GM12872 (cell line): ENCODE data around the gene PNKP.

Source experiments
- TF ChIP-seq, protein P1 (sequence below): IDR thresholded peaks from 3 replicates; pipeline ENCODE4 v1.5.1; 2011; ENCODE audit warnings: low read depth, mild to moderate bottlenecking, low read length, moderate library complexity; ENCODE audit not compliant: insufficient read depth

PNKP gene

DNA sequence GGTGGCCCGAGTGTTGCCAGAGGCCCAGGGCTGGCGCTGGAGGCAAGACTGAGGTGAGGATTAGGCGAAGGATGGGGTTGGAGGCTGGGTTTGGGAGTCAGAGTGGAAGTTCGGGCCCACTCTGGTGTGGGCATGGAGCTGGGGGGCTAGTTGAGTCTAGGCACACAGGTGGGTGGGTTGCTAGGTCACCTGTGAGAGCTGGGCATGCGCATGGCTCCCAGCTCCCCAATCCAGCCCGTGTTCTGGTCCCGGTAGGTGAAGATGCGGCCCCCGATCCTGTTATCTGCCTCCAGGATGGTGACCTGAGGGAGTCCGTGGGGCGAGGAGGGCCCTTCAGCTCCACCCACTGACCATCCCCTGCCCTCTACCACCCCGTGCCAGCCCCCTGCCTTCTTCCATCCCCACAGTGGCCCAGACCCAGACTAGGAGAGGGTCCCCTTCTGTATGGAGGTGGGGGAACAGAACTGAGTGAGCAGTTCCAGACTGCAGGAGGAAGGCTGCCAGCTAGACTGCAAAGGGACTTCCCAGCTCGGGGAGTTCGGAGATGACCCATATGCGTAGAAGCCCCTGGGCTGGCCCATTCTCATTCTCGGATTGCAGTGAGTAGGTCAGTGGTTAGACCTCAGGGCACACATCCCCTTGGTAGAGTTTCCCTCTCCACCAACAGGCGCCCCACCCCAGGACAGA lies 27.6 kb upstream of the PNKP start:
- TF ChIP-seq, protein P1, sequence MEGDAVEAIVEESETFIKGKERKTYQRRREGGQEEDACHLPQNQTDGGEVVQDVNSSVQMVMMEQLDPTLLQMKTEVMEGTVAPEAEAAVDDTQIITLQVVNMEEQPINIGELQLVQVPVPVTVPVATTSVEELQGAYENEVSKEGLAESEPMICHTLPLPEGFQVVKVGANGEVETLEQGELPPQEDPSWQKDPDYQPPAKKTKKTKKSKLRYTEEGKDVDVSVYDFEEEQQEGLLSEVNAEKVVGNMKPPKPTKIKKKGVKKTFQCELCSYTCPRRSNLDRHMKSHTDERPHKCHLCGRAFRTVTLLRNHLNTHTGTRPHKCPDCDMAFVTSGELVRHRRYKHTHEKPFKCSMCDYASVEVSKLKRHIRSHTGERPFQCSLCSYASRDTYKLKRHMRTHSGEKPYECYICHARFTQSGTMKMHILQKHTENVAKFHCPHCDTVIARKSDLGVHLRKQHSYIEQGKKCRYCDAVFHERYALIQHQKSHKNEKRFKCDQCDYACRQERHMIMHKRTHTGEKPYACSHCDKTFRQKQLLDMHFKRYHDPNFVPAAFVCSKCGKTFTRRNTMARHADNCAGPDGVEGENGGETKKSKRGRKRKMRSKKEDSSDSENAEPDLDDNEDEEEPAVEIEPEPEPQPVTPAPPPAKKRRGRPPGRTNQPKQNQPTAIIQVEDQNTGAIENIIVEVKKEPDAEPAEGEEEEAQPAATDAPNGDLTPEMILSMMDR = no peak

DNA sequence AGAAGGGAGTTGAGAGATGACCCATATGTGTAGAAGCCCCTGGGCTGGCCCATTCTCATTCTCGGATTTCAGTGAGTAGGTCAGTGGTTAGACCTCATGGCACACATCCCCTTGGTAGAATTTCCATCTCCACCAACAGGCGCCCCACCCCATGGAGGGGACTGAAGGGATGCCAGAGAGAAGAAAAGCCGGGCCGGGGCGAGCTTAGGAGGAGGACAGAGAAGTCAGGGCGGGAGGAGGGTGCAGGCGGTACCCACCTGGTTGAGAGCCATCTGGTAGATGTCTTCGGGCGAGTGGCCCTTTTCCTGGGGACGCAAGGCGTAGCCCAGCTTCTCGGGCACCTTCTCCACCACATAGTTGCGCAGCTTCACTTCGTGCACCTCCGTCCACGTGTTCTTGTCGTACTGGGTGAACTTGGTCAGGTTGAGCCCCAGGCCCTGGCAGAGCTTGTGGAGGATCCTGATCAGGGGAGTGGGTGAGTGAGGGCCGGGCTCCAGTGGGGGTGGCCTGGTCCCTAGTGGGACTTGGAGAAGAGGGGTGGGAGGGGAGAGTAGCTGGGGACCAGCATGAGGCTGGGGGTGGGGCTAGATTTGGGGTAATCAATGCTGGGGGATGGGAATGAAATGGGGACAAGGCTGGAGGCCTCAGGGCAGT lies 26.8 kb upstream of the PNKP start:
- TF ChIP-seq, protein P1 = no peak

DNA sequence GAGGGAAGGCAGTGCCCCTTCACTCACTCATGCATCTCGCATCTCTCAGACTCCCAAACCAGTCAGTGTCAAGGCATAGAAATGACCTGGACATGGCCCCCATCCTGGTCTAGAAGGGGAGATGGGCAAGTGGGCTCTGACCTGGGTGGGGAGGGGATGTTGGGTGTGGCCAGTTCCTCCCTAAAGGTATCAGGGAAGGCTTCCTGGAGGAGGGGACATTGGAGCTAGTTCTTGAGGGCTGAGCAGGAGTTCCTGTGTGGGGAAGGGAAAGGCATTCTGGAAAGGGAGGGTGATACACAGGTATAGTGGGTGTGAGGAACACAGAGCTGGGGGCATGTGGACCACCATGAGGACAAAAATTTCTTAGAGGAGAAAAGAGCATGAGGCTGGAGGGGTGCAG lies 25.3 kb upstream of the PNKP start:
- TF ChIP-seq, protein P1 = no peak

DNA sequence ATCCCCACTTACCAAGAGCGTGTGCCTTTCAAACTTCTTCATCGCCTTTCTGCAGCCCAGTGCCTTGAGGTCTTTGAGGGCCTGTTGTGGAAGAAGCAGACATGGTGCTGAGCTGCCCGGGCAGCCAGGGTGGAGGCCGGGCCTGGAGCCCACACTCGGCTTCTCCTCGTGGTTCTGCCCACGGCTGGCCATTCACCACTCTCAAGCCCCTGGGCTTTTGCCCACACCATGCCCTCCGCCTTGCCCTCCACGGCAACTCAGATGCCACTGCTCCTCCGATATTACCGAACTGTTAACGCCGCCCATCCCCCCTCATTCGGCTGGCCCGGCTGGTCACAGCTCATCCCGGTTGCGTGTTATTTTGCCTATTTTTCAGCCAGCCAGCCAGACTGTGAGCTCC lies 24.0 kb upstream of the PNKP start:
- TF ChIP-seq, protein P1 = no peak

DNA sequence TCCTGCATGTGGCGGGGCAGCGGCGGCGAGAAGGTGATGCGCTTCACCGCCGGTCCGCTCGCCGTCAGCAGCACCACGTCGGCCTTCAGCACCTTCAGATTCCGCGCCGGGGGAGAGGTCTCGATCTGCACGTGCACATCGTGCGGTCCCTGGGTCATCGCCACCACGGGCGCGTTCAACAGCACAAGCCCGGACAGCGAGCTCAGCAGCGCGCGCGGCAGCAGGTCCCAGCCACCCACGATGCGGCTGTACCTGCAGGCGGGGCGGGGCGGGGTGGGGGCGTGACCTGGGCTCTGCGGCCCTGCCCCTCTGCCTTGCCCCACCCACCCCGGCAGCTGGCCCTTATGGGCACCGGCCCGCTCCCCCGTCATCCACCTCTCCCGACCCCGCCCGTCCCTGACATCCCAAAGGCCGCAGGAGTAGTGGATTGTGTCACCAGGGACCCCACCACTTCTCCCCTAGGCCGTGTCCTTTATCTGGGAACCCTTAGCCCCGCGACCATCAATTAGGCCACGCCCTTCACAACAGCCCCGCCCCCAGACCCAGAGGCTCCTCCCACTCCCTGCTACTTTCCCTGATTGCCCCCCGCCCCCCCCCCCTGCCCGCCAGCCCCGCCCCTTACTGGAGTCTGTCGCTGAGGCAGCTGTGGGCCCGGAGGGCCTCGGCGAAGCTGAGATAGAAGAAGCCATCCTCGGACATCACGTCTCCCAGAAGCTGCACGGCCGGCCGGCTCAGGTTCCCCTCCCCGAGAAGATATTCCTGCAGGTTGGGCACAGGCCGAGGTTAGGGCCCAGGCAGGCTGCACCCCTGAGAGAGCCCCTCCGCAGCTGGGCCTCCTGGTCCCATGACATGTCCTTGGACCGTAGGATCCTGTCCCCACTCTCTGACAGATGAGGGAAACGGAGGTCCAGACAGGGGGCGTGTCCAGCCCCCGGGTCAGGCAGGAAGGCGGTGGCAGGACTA lies 23.3 kb upstream of the PNKP start:
- TF ChIP-seq, protein P1 = no peak

DNA sequence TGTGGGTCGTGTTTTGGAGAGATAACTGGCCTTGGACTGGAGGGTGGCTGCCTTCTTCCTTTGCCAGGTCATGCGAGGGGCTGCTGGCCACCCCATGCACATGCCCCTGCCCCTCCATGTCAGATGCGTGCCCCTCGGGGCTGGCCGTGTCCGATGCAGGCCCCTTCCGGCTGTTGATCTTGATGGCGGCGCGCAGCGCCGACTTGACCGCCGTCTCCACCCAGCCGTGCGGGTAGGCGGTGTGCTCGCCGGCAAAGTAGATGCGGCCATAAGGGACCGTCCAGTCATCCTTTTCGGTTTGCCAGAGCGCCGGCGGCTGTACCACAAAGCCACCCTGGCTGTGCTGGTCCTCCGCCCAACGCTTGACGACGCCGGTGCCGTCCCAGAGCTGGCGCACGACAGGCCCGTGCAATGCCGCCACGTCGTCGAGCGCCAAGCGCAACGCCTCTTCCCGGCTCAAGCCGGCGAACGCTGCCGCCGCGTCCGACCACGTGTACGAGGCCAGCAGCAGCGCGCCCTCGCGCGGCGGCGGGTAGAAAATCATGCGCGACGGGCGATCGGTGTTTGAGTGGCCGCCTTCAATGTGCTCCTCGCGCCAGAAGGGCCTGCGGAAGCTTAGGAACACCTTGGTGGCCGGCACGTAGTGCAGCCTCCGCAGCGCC lies 22.4 kb upstream of the PNKP start:
- TF ChIP-seq, protein P1 = peak; percentile 78

DNA sequence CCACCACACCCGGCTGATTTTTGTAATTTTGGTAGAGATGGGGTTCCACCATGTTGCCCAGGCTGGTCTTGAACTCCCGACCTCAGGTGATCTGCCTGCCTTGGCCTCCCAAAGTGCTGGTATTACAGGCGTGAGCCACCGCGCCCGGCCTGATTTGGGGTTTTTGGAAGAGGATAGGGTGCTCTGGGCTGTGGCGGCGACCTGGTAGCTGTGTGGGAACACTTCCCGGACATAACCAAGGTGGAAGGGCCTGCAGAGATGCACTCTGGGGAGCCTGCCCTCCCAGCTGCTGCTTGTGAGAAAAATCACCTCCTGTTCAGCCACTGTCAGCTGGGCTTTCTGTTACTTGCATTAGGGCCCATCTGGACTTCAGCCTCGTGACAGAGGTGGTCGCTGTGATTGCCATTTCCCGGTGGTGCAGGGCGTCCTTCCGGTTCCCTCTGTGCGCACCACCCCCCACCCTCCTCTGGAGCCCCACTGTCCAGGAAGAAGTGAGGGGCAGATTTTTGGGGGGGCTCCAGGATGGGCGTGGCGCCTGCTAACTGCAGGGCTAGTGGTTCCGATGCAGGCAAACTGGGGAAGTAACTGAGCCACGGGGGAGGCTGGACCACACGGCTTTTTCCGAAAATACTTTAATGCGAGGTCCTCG lies 21.8 kb upstream of the PNKP start:
- TF ChIP-seq, protein P1 = no peak
